GM12873 (cell line): ENCODE data around the gene ABLIM2.

Experiments
- CTCF ChIP-seq: IDR thresholded peaks from 2 replicates; pipeline ENCODE4 v1.5.1; 2012; ENCODE audit warnings: low read depth, mild to moderate bottlenecking, moderate library complexity, low read length, control low read depth; ENCODE audit not compliant: insufficient read depth; ENCODE audit errors: missing control alignments

The ABLIM2 gene

DNA sequence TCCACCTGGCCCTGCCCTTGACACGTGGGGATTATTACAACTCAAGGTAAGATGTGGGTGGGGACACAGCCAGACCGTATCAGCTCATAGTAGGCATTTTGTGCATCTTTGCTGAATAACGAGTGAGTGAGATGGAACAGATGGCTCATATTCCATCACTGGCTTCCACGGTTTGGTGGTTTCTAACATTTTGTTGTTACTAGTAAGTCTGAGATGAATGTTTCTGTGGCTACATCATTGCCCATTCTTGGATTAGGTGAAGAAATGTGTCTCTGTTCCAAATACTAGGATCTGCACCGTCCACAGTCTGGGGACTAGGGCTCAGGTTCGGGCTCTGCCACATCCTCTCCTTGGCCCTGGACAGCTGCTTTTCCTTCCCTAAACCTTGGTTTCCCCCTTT is 3.6 kb downstream of the ABLIM2 start:
- no peak for TF ChIP-seq CTCF

- TF ChIP-seq CTCF = no peak
Observed at GRCh38 chr4:8153441-8153840, 5.2 kb downstream of the ABLIM2 start.

DNA sequence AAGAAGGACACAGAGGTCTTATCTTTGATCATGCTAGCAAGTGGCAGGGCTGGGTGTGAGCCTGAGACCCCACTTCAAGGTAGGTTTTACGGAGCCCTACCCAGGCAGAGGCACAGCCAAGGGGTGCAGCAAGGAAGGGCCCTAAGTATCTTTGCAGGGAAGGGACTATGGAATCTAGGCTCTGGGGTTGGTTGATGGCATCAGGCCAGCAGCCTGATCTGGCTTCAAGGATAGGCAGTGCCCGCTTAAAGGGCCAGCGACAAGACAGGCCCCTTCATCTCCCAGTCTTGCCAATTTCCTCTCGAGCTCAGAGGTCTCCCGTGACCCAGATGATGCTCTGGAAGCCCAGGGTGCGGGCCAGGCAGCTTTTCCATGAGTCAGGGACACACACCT is 5.8 kb downstream of the ABLIM2 start:
- TF ChIP-seq CTCF = no peak

- no peak for TF ChIP-seq CTCF
Observed at GRCh38 chr4:8152090-8152864, 6.3 kb downstream of the ABLIM2 start.

DNA sequence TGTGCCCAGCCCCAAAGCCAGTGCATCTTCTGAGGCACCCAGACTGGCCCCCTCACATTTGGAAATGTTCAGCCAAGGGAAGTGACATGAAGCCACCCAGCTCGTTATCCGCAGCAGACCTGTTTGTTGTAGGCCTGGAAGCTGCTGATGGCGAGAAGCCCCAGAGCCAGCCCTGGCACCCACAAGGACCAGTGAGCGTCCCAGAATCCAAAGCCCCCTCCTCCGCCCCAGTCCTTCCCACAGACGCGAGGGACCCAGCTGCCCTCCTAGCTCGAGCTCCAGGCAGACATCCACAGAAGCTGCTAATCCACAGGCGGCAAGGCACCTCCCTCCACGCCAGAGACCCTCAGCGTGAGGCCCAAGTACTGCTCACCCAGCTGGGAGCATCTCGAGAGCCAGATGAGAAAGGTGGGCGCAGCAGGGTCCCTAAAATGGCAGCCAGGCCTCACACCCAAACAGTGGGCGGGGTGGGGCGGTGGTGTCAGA is 7.4 kb downstream of the ABLIM2 start:
- TF ChIP-seq CTCF = no peak

GRCh38 chr4:8150152-8151090 is 8.2 kb downstream of the ABLIM2 start:
- TF ChIP-seq CTCF = no peak

- no peak for TF ChIP-seq CTCF
Observed at GRCh38 chr4:8149664-8150063, 8.9 kb downstream of the ABLIM2 start.
